Measurements from ENCODE around the gene GMEB2.

DNA sequence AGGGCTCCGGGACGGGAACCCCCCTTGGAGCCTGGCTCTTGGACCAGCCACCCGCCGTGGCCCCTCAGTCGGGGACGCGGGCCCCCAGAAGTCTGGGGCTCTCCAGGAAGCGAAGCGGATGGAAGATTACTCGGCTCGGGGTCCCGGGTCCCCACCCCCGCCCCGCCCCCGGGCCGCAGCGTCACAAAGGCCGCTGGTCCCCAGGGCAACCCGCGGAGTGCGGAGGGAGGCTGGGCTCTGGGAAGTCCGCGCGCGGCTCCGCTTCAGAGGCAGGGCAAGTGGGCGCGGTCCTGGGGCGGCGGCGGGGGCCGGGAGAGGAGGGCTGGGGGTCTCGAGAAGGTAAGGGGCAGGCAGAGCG, 73.0 kb downstream of the GMEB2 start, which contains the start of gene FNDC11:
- TF ChIP-seq, protein P1, sequence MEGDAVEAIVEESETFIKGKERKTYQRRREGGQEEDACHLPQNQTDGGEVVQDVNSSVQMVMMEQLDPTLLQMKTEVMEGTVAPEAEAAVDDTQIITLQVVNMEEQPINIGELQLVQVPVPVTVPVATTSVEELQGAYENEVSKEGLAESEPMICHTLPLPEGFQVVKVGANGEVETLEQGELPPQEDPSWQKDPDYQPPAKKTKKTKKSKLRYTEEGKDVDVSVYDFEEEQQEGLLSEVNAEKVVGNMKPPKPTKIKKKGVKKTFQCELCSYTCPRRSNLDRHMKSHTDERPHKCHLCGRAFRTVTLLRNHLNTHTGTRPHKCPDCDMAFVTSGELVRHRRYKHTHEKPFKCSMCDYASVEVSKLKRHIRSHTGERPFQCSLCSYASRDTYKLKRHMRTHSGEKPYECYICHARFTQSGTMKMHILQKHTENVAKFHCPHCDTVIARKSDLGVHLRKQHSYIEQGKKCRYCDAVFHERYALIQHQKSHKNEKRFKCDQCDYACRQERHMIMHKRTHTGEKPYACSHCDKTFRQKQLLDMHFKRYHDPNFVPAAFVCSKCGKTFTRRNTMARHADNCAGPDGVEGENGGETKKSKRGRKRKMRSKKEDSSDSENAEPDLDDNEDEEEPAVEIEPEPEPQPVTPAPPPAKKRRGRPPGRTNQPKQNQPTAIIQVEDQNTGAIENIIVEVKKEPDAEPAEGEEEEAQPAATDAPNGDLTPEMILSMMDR (IDR thresholded peaks at IDR 0.05) = no peak
- no peak for TF ChIP-seq POLR2A (IDR thresholded peaks at IDR 0.05)

All from right lobe of liver (tissue), 4 donors.